K562 (cell line): ENCODE results near the gene TPD52L1. TPM values are rescaled to one million over a fixed set of nuclear protein-coding genes. Genes with fewer than 3 reads are reported as not detected.

ENCODE experiments used
- ATAC-seq: fragments of 200-7000 bp; cut with Tn5 transposase; 3 replicates; pipeline ENCODE4 v1.9.1; 2020; ENCODE audit warnings: moderate library complexity
- BruUV-seq: library from RNA; stranded (reverse); fragments of 400-500 nt; replicated peaks from 2 replicates; lab custom pipeline; 2021; lab: Mats Ljungman, UMichigan
- CTCF ChIA-PET: fragments of 300-600 bp; formaldehyde crosslinking; extraction: SDS; loops from one replicate; lab custom pipeline; 2021; ENCODE audit warnings: low intra/inter-chr PET ratio; lab: Yijun Ruan, JAX
- POLR2A ChIA-PET: fragments of 300-600, 350-650 bp; sonication (Branson Sonifier 250); formaldehyde crosslinking; extraction: SDS; loops from one replicate; lab custom pipeline; 2021; ENCODE audit warnings: antibody characterized with exemption, inconsistent platforms; lab: Yijun Ruan, JAX
- DNase-seq, 4 experiments: peaks; one replicate each; pipeline versions ENCODE4 v3.0.0 to v3.0.0-alpha.2; 2011 to 2018; ENCODE audit warnings: low spot score in 3 of 4, mixed read lengths in 3 of 4; ENCODE audit errors: extremely low read depth in 1 of 4
- FAIRE-seq: peaks from 2 replicates; lab custom pipeline; 2011; peaks lifted over from hg19 to GRCh38; lab: Jason Lieb, UNC
- H2AFZ ChIP-seq: 2 replicates; pipeline ENCODE4 v1.6.0; 2011; ENCODE audit warnings: low read depth, low read length, control low read depth, inconsistent platforms
- H3K27ac ChIP-seq: fragments of 200-600 bp; 3 replicates; pipeline ENCODE4 v1.8.0; 2011; ENCODE audit warnings: low read depth, mild to moderate bottlenecking, control low read depth, inconsistent platforms, low read length, moderate library complexity, mixed read lengths; ENCODE audit errors: extremely low read depth
- H3K27me3 ChIP-seq, 2 experiments: fragments of 300-600 bp in 1 of 2; 2 replicates in 1 of 2; 3 replicates in 1 of 2; pipeline versions ENCODE4 v1.6.0 to v1.8.0; 2011; ENCODE audit warnings: inconsistent platforms in 2 of 2, low read length in 2 of 2, mild to moderate bottlenecking in 1 of 2, mixed read lengths in 1 of 2, moderate library complexity in 1 of 2; ENCODE audit not compliant: control insufficient read depth in 2 of 2, insufficient read depth in 2 of 2
- H3K36me3 ChIP-seq: fragments of 300-600 bp; 3 replicates; pipeline ENCODE4 v1.8.0; 2011; ENCODE audit warnings: mild to moderate bottlenecking, low read length, inconsistent platforms; ENCODE audit not compliant: control insufficient read depth, insufficient read depth
- H3K4me1 ChIP-seq, 2 experiments: fragments of 200-600 bp in 1 of 2; replicated peaks in 1 of 2; 2 replicates in 1 of 2; 3 replicates in 1 of 2; pipeline versions ENCODE4 v1.5.1 to v1.8.0; 2011; ENCODE audit warnings: inconsistent platforms in 2 of 2, low read length in 2 of 2, mild to moderate bottlenecking in 1 of 2, mixed read lengths in 1 of 2, moderate library complexity in 1 of 2; ENCODE audit not compliant: control insufficient read depth in 2 of 2, insufficient read depth in 2 of 2
- H3K4me2 ChIP-seq: 2 replicates; pipeline ENCODE4 v1.6.1; 2011; ENCODE audit warnings: low read length, control low read depth, inconsistent platforms, mixed read lengths; ENCODE audit not compliant: insufficient read depth
- H3K4me3 ChIP-seq: fragments of 200-600 bp; sonication (generic), shearing (Covaris generic); 2 replicates; pipeline ENCODE4 v1.5.1; 2016; ENCODE audit warnings: control low read depth, inconsistent platforms
- H3K79me2 ChIP-seq: fragments of 200-600 bp; 3 replicates; pipeline ENCODE4 v1.8.0; 2011; ENCODE audit warnings: low read length, inconsistent platforms; ENCODE audit not compliant: control insufficient read depth, insufficient read depth
- H3K9ac ChIP-seq, 2 experiments: 2 replicates each; pipeline versions ENCODE4 v1.6.0 to v1.6.1; 2011; ENCODE audit warnings: low read depth in 2 of 2, low read length in 2 of 2, control low read depth in 1 of 2, inconsistent platforms in 1 of 2, mild to moderate bottlenecking in 1 of 2, mixed read lengths in 1 of 2; ENCODE audit not compliant: insufficient read depth in 1 of 2
- H3K9me1 ChIP-seq: one replicate; pipeline ENCODE4 v1.6.0; 2011; ENCODE audit warnings: inconsistent platforms, mild to moderate bottlenecking, low read length, moderate library complexity; ENCODE audit not compliant: control insufficient read depth, insufficient read depth
- H3K9me3 ChIP-seq: replicated peaks from 2 replicates; pipeline ENCODE4 v1.5.1; 2011; ENCODE audit warnings: low read depth, low read length, inconsistent platforms; ENCODE audit not compliant: control insufficient read depth, insufficient read depth
- H4K20me1 ChIP-seq: replicated peaks from 2 replicates; pipeline ENCODE4 v1.6.1; 2011; ENCODE audit warnings: low read length, inconsistent platforms, mixed read lengths; ENCODE audit not compliant: control insufficient read depth, insufficient read depth
- ATF2 ChIP-seq: sonication (generic); formaldehyde crosslinking; IDR thresholded peaks from 2 replicates; pipeline ENCODE4 v1.8.1; 2022; ENCODE audit warnings: missing genetic modification reagents
- BACH1 ChIP-seq: fragments of 200-800 bp; sonication (Bioruptor generic); IDR thresholded peaks from 2 replicates; pipeline ENCODE4 v1.6.1; 2016; ENCODE audit warnings: missing genetic modification characterization, missing compliant biosample characterization
- CHD1 ChIP-seq: fragments of 200-600 bp; sonication (generic); IDR thresholded peaks from one replicate; pipeline ENCODE4 v1.6.1; 2012; ENCODE audit warnings: mild to moderate bottlenecking, moderate library complexity, low read length, inconsistent platforms
- MYNN ChIP-seq, 2 experiments: sonication (generic); formaldehyde crosslinking in 1 of 2; IDR thresholded peaks; 2 replicates each; pipeline versions ENCODE4 v1.5.0 to v1.6.1; 2016 to 2020; ENCODE audit warnings: antibody characterized with exemption in 1 of 2, missing genetic modification reagents in 1 of 2
- NR2C1 ChIP-seq, 2 experiments: fragments of 450-650 bp; IDR thresholded peaks; 2 replicates each; pipeline ENCODE4 v1.6.1; 2017; ENCODE audit warnings: mild to moderate bottlenecking in 2 of 2, antibody characterized with exemption in 1 of 2, inconsistent platforms in 1 of 2, missing compliant biosample characterization in 1 of 2, missing genetic modification characterization in 1 of 2
- POLR3G ChIP-seq: IDR thresholded peaks from 2 replicates; pipeline ENCODE4 v1.6.1; 2011; ENCODE audit not compliant: insufficient read length, insufficient replicate concordance; ENCODE audit errors: extremely low read depth
- SMC3 ChIP-seq: conservative IDR thresholded peaks from 2 replicates; pipeline ENCODE4 v1.6.1; 2011; ENCODE audit warnings: low read depth, low read length, improper control_type of control experiment; ENCODE audit not compliant: insufficient read depth
- ZNF23 ChIP-seq: fragments of 250-450 bp; sonication (Bioruptor Pico); IDR thresholded peaks from 2 replicates; pipeline ENCODE4 v1.4.0; 2020; ENCODE audit warnings: mild to moderate bottlenecking
- ZNF384 ChIP-seq: IDR thresholded peaks from 2 replicates; pipeline ENCODE4 v1.6.1; 2012; ENCODE audit warnings: low read depth, low read length, improper control_type of control experiment
- ZNF609 ChIP-seq: sonication (generic); formaldehyde crosslinking; IDR thresholded peaks from 2 replicates; pipeline ENCODE4 v1.8.1; 2023; ENCODE audit warnings: missing genetic modification reagents, mild to moderate bottlenecking, borderline replicate concordance
- WGBS: fragments of 100-300 bp; shearing (Covaris generic); methylation state at CpG from one replicate; pipeline ENCODE4 v1.1.6; 2016; ENCODE audit warnings: low coverage, mixed read lengths; ENCODE audit not compliant: insufficient coverage; ENCODE audit errors: missing lambda C conversion rate; 5-methylcytosine and 5-hydroxymethylcytosine counted together
- in situ Hi-C: fragments of 300-500 bp; cut with MboI; formaldehyde crosslinking; loops from 4 replicates; pipeline ENCODE4 v1.15.0; 2018; ENCODE audit warnings: inconsistent platforms, mixed read lengths
- intact Hi-C: fragments of 100-400 bp; cut with micrococcal nuclease; formaldehyde crosslinking; loops from 2 replicates; pipeline ENCODE4 v1.14.2; 2022
- polyA plus RNA-seq, 8 experiments: library from polyadenylated mRNA; depleted of rRNA in 4 of 8; stranded (reverse) in 5 of 8; unstranded in 3 of 8; fragments of >200 nt; fragmentation: Nextera tagmentation in 2 of 8; fragmentation: Illumina TruSeq in 1 of 8; extraction: Ambion mirVana in 2 of 8; extraction: Trizol in 1 of 8; gene quantifications; 2 replicates each; pipeline versions ENCODE4 v1.2.1 to v1.2.3, GENCODE V29; 2011 to 2014; ENCODE audit warnings: inconsistent platforms in 1 of 8, missing spikeins in 1 of 8
- total RNA-seq, 7 experiments: library from RNA; depleted of rRNA in 6 of 7; stranded (reverse); fragments of >200 nt in 6 of 7; fragmentation: Illumina TruSeq in 2 of 7; extraction: Trizol in 2 of 7; gene quantifications; 2 replicates each; pipeline versions ENCODE4 v1.2.1 to v1.2.3, GENCODE V29; 2011 to 2021; ENCODE audit warnings: low replicate concordance in 1 of 7
- TF ChIP-seq, protein P1 (sequence below): fragments of 450-650 bp; IDR thresholded peaks from 2 replicates; pipeline ENCODE4 v1.6.1; 2018; ENCODE audit warnings: mild to moderate bottlenecking, low read depth; ENCODE audit not compliant: partially characterized antibody

TPD52L1 gene
- total and polyA plus RNA-seq, 9 of the 15 experiments (the other 6 are each of a cell fraction or from before 2014, with no cell fraction given): 12.9 to 149 (median 75.7) TPM

- Histone ChIP-seq H3K27ac (no peak overlapping the region), H3K4me1 (peaks cover 13 to 29% of the 10 kb centered on the region in 2 experiments), H3K4me3 (no peak overlapping the region), H2AFZ (no peak overlapping the region), H3K9me1 (no peaks in the 10 kb centered on the region), H3K27me3 (no peaks in the 10 kb centered on the region), H4K20me1 (no peaks in the 10 kb centered on the region), H3K9ac (no peak overlapping the region), H3K4me2 (no peak overlapping the region), H3K36me3 (no peaks in the 10 kb centered on the region), H3K79me2 (peaks cover 14% of the 10 kb centered on the region; the same call in 2 of the 3 replicates), H3K9me3 (no peaks in the 10 kb centered on the region)
- ATAC-seq (no peak), FAIRE-seq (no peak), DNase-seq (no peak)
- 86% methylated on average over 2 of the region's 2 CpGs for WGBS
- CTCF ChIA-PET: no interaction called here
- BruUV-seq: no TSS peak
- in situ Hi-C loops (no loop called here), intact Hi-C loops (no loop called here)
- POLR2A ChIA-PET: interaction anchor here (1.2 kb wide), 1 partner anchor 13 kb away, joined by 3 read pairs; no protein-coding TSS in a partner anchor
- no peak for TF ChIP-seq ZNF23 (CRISPR knock-in tag)
- no peak for TF ChIP-seq SMC3
- TF ChIP-seq, protein P1, sequence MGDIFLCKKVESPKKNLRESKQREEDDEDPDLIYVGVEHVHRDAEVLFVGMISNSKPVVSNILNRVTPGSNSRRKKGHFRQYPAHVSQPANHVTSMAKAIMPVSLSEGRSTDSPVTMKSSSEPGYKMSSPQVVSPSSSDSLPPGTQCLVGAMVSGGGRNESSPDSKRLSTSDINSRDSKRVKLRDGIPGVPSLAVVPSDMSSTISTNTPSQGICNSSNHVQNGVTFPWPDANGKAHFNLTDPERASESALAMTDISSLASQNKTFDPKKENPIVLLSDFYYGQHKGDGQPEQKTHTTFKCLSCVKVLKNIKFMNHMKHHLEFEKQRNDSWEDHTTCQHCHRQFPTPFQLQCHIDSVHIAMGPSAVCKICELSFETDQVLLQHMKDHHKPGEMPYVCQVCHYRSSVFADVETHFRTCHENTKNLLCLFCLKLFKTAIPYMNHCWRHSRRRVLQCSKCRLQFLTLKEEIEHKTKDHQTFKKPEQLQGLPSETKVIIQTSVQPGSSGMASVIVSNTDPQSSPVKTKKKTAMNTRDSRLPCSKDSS: no peak
- no peak for TF ChIP-seq CHD1
- TF ChIP-seq ZNF384: no peak
- no peak for TF ChIP-seq POLR3G
- TF ChIP-seq MYNN (IDR thresholded peaks at IDR 0.05): no peak
- TF ChIP-seq MYNN (CRISPR knock-in tag; IDR thresholded peaks at IDR 0.05): no peak
- no peak for TF ChIP-seq NR2C1 (IDR thresholded peaks at IDR 0.05)
- no peak for TF ChIP-seq NR2C1 (tag; IDR thresholded peaks at IDR 0.05)
- TF ChIP-seq ATF2 (CRISPR knock-in tag): no peak
- TF ChIP-seq ZNF609: no peak
- TF ChIP-seq BACH1 (tag): no peak
These were observed 52.4 kb downstream of the TPD52L1 start for GRCh38 chr6:125205931-125206330.
